Measurements from ENCODE around the gene COG4. TPM values are rescaled to one million over a fixed set of nuclear protein-coding genes. Genes with fewer than 3 reads are reported as not detected.

COG4 gene
- total RNA-seq, 1 donor from 2014 or later: 39.3 TPM

GRCh38 chr16:70482624-70483023, 40.7 kb downstream of the COG4 start:
- no peak overlapping the region for H3K4me3 ChIP-seq
- no peaks in the 10 kb centered on the region for H3K27me3 ChIP-seq
- TF ChIP-seq POLR2AphosphoS5 (IDR thresholded peaks at IDR 0.05; ENCODE audit: insufficient read depth in 1 of 2, low read depth in 1 of 2) (no peak), CTCF (IDR thresholded peaks at IDR 0.05) (no peak), POLR2A (IDR thresholded peaks at IDR 0.05) (no peak)
- H3K4me1 ChIP-seq: peaks cover 15% of the 10 kb centered on the region
- intact Hi-C loops (cut with DNase I): no loop called here
- no peak overlapping the region for H3K27ac ChIP-seq
- peaks cover 0 to 55% of the 10 kb centered on the region in 2 donors for H3K36me3 ChIP-seq
- DNase-seq (ENCODE audit: extremely low spot score in 2 of 2): no peak
- H3K9me3 ChIP-seq: no peaks in the 10 kb centered on the region

DNA sequence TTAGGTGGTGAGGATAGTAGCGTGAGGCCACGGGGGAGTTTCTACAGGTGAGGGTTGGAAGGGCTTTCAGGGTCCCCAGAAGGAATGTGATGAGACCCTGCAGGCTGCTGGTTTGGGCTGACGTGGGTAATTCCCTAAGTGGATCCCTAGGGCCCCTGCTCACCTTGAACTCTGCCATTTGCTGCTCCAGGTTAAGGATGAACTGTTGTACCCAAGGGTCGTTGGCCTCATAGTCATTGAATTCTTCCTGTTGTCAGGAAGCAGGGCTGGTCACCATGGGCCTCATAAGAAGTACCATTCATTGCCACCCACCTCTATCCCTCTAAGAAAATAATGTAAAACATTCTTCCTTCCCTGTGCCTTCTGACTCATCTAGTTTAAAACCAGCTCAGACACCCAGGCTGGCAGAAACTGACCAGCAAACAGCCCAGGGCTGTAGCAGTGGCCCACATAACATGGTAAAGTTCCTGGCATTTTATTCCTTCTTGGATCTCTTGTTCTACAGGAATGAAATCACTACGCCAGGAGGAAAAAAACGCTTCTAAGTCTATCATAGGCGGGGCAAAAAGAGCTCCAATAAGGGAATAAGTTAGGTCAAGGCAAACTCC, 41.3 kb downstream of the COG4 start:
- H3K4me1 ChIP-seq: peaks cover 15% of the 10 kb centered on the region
- H3K4me3 ChIP-seq: no peak overlapping the region
- DNase-seq (ENCODE audit: extremely low spot score in 2 of 2): no peak
- H3K36me3 ChIP-seq: peaks cover 0 to 49% of the 10 kb centered on the region in 2 donors
- intact Hi-C loops (cut with DNase I): no loop called here
- H3K27ac ChIP-seq: no peak overlapping the region
- no peaks in the 10 kb centered on the region for H3K9me3 ChIP-seq
- no peaks in the 10 kb centered on the region for H3K27me3 ChIP-seq
- TF ChIP-seq POLR2A (IDR thresholded peaks at IDR 0.05): no peak
- no peak for TF ChIP-seq POLR2AphosphoS5 (IDR thresholded peaks at IDR 0.05; ENCODE audit: insufficient read depth in 1 of 2, low read depth in 1 of 2)
- no peak for TF ChIP-seq CTCF (IDR thresholded peaks at IDR 0.05)

GRCh38 chr16:70480127-70481105, 42.9 kb downstream of the COG4 start:
- intact Hi-C loops (cut with DNase I): no loop called here
- Histone ChIP-seq H3K9me3 (no peaks in the 10 kb centered on the region), H3K36me3 (peaks cover 0 to 45% of the 10 kb centered on the region in 2 donors), H3K27me3 (no peaks in the 10 kb centered on the region), H3K4me1 (peaks cover 15% of the 10 kb centered on the region), H3K27ac (no peak overlapping the region), H3K4me3 (no peak overlapping the region)
- TF ChIP-seq POLR2AphosphoS5 (IDR thresholded peaks at IDR 0.05; ENCODE audit: insufficient read depth in 1 of 2, low read depth in 1 of 2): no peak
- TF ChIP-seq POLR2A (IDR thresholded peaks at IDR 0.05): no peak
- TF ChIP-seq CTCF (IDR thresholded peaks at IDR 0.05): no peak
- no peak for DNase-seq (ENCODE audit: extremely low spot score in 2 of 2)

DNA sequence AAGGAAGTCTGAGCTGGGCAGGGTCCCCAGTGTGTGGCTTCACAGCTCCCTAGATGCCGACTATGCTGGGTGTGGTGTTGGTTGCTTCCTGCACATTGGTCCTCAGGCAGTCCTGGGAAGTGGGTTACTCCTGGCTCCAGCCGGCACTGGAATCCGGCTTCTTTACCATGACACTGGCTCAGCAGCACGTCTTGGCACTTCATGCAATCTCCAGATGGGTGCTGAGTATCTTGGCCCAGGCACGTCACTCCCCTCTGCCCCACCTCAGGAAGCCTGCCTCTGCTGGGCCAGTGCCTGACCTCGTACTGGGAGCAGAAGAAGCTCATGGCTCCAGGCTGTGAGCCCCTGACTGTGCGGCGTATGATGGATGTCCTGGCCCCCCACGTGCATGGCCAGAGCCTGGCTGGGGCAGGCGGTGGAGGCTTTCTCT, 44.4 kb downstream of the COG4 start:
- no peak for DNase-seq (ENCODE audit: extremely low spot score in 2 of 2)
- intact Hi-C loops (cut with DNase I): no loop called here
- no peaks in the 10 kb centered on the region for H3K27me3 ChIP-seq
- TF ChIP-seq POLR2A (IDR thresholded peaks at IDR 0.05): no peak
- TF ChIP-seq POLR2AphosphoS5 (IDR thresholded peaks at IDR 0.05; ENCODE audit: insufficient read depth in 1 of 2, low read depth in 1 of 2): no peak
- TF ChIP-seq CTCF (IDR thresholded peaks at IDR 0.05): no peak
- no peak overlapping the region for H3K27ac ChIP-seq
- H3K9me3 ChIP-seq: no peaks in the 10 kb centered on the region
- H3K36me3 ChIP-seq: peaks cover 0 to 35% of the 10 kb centered on the region in 2 donors
- H3K4me3 ChIP-seq: no peak overlapping the region
- peaks cover 15% of the 10 kb centered on the region for H3K4me1 ChIP-seq
